SK-N-SH treated with all-trans-retinoic acid at 6 μM for 48 hours (cell line): ENCODE data around the gene TES.
A peak's percentile ranks its signal among the peaks of the same experiment; 100 is the strongest.
"Not testable (repeated sequence)": the region's sequence is repeated elsewhere in the genome, so short reads cannot be mapped to it uniquely, and the experiment has no call there.

Experiments used
- ATAC-seq: fragments of 200-7000 bp; cut with Tn5 transposase; 3 replicates; pipeline ENCODE4 v1.9.1; 2020; ENCODE audit warnings: mild to moderate bottlenecking, moderate library complexity
- ARNTL ChIP-seq: fragments of 450-650 bp; formaldehyde crosslinking; IDR thresholded peaks from 2 replicates; pipeline ENCODE4 v1.5.0; 2020; ENCODE audit warnings: low read depth, mild to moderate bottlenecking, moderate library complexity, borderline replicate concordance
- BACH2 ChIP-seq: fragments of 250-450 bp; sonication (Bioruptor Pico); IDR thresholded peaks from 2 replicates; pipeline ENCODE4 v1.9.0; 2021; ENCODE audit warnings: mild to moderate bottlenecking, borderline replicate concordance
- CSDC2 ChIP-seq: fragments of 250-450 bp; sonication (Bioruptor Pico); IDR thresholded peaks from 2 replicates; pipeline ENCODE4 v1.5.0; 2020; ENCODE audit warnings: mild to moderate bottlenecking, moderate library complexity
- ESRRG ChIP-seq: fragments of 250-450 bp; sonication (Bioruptor Pico); IDR thresholded peaks from 2 replicates; pipeline ENCODE4 v1.6.1; 2021; ENCODE audit warnings: mild to moderate bottlenecking
- ISL1 ChIP-seq: fragments of 250-450 bp; sonication (Bioruptor Pico); IDR thresholded peaks from 2 replicates; pipeline ENCODE4 v2.1.2; 2022; ENCODE audit warnings: mild to moderate bottlenecking, moderate library complexity
- PPARA ChIP-seq: fragments of 250-450 bp; sonication (Bioruptor Pico); IDR thresholded peaks from 2 replicates; pipeline ENCODE4 v1.5.0; 2020; ENCODE audit warnings: mild to moderate bottlenecking, borderline replicate concordance
- RARB ChIP-seq: fragments of 250-450 bp; sonication (Bioruptor Pico); IDR thresholded peaks from 2 replicates; pipeline ENCODE4 v1.8.0; 2021; ENCODE audit warnings: mild to moderate bottlenecking, moderate library complexity
- SNAI2 ChIP-seq: fragments of 250-450 bp; sonication (Bioruptor Pico); IDR thresholded peaks from 2 replicates; pipeline ENCODE4 v1.5.0; 2020; ENCODE audit warnings: mild to moderate bottlenecking, moderate library complexity
- TCF4 ChIP-seq: fragments of 250-450 bp; sonication (Bioruptor Pico); IDR thresholded peaks from 2 replicates; pipeline ENCODE4 v1.8.0; 2021; ENCODE audit warnings: mild to moderate bottlenecking, moderate library complexity, borderline replicate concordance
- TOX ChIP-seq: fragments of 250-450 bp; sonication (Bioruptor Pico); IDR thresholded peaks from 2 replicates; pipeline ENCODE4 v1.8.0; 2021; ENCODE audit warnings: mild to moderate bottlenecking, moderate library complexity, borderline replicate concordance
- ZC3H10 ChIP-seq: fragments of 250-450 bp; sonication (Bioruptor Pico); IDR thresholded peaks from 2 replicates; pipeline ENCODE4 v1.5.1; 2021; ENCODE audit warnings: mild to moderate bottlenecking, moderate library complexity
- ZFP3 ChIP-seq: fragments of 250-450 bp; sonication (Bioruptor Pico); IDR thresholded peaks from 2 replicates; pipeline ENCODE4 v1.5.0; 2020; ENCODE audit warnings: mild to moderate bottlenecking, moderate library complexity
- ZFP30 ChIP-seq: fragments of 450-650 bp; formaldehyde crosslinking; IDR thresholded peaks from 2 replicates; pipeline ENCODE4 v1.5.0; 2022; ENCODE audit warnings: mild to moderate bottlenecking, moderate library complexity
- ZNF565 ChIP-seq: fragments of 450-650 bp; formaldehyde crosslinking; conservative IDR thresholded peaks from 2 replicates; pipeline ENCODE4 v1.5.0; 2020; ENCODE audit warnings: low read depth, mild to moderate bottlenecking, moderate library complexity
- ZNF8 ChIP-seq: fragments of 450-650 bp; formaldehyde crosslinking; IDR thresholded peaks from 2 replicates; pipeline ENCODE4 v1.5.0; 2020; ENCODE audit warnings: mild to moderate bottlenecking, moderate library complexity
- TF ChIP-seq, protein P1 (sequence below): fragments of 250-450 bp; sonication (Bioruptor Pico); IDR thresholded peaks from 2 replicates; pipeline ENCODE4 v1.5.1; 2020; ENCODE audit warnings: low read depth, mild to moderate bottlenecking, moderate library complexity
- TF ChIP-seq, protein P2 (sequence below): fragments of 250-450 bp; sonication (Bioruptor Pico); IDR thresholded peaks from 2 replicates; pipeline ENCODE4 v1.5.0; 2020; ENCODE audit warnings: mild to moderate bottlenecking, moderate library complexity
- TF ChIP-seq, protein P3 (sequence below): fragments of 250-450 bp; sonication (Bioruptor Pico); IDR thresholded peaks from 2 replicates; pipeline ENCODE4 v1.8.0; 2021; ENCODE audit warnings: low read depth, mild to moderate bottlenecking, moderate library complexity, borderline replicate concordance
- TF ChIP-seq, protein P4 (sequence below): fragments of 250-450 bp; sonication (Bioruptor Pico); IDR thresholded peaks from 2 replicates; pipeline ENCODE4 v1.5.1; 2021; ENCODE audit warnings: mild to moderate bottlenecking, moderate library complexity
- TF ChIP-seq, protein P5 (sequence below): fragments of 250-450 bp; sonication (Bioruptor Pico); IDR thresholded peaks from 2 replicates; pipeline ENCODE4 v1.8.0; 2020; ENCODE audit warnings: mild to moderate bottlenecking, moderate library complexity, borderline replicate concordance

Gene TES

DNA sequence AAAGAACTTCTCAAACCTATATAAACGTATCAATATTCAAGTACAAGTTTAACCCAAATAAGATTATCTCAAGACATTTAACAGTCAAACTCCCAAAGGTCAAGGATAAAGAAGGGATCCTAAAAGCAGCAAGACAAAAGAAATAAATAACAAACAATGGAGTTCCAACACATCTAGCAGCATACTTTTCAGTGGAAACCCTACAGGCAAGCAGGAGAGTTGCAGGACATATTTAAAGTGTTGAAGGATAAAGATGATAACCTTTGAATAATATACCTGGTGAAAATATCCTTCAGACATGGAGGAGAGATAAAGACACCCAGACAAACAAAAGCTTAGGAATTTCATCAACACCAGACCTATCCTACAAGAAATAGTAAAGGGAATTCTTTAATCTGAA is 82.8 kb downstream of the TES start:
- TF ChIP-seq ZC3H10 (CRISPR knock-in tag) (no peak), CSDC2 (no peak), TCF4 (CRISPR knock-in tag) (no peak), PPARA (CRISPR knock-in tag) (no peak), ZFP3 (CRISPR knock-in tag) (no peak), ISL1 (CRISPR knock-in tag) (no peak), TOX (CRISPR knock-in tag) (no peak), ZNF565 (no peak), RARB (CRISPR knock-in tag) (no peak), ARNTL (CRISPR knock-in tag) (no peak), SNAI2 (CRISPR knock-in tag) (no peak)
- TF ChIP-seq, protein P1, sequence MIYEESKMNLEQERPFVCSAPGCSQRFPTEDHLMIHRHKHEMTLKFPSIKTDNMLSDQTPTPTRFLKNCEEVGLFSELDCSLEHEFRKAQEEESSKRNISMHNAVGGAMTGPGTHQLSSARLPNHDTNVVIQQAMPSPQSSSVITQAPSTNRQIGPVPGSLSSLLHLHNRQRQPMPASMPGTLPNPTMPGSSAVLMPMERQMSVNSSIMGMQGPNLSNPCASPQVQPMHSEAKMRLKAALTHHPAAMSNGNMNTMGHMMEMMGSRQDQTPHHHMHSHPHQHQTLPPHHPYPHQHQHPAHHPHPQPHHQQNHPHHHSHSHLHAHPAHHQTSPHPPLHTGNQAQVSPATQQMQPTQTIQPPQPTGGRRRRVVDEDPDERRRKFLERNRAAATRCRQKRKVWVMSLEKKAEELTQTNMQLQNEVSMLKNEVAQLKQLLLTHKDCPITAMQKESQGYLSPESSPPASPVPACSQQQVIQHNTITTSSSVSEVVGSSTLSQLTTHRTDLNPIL: no peak
- TF ChIP-seq, protein P2, sequence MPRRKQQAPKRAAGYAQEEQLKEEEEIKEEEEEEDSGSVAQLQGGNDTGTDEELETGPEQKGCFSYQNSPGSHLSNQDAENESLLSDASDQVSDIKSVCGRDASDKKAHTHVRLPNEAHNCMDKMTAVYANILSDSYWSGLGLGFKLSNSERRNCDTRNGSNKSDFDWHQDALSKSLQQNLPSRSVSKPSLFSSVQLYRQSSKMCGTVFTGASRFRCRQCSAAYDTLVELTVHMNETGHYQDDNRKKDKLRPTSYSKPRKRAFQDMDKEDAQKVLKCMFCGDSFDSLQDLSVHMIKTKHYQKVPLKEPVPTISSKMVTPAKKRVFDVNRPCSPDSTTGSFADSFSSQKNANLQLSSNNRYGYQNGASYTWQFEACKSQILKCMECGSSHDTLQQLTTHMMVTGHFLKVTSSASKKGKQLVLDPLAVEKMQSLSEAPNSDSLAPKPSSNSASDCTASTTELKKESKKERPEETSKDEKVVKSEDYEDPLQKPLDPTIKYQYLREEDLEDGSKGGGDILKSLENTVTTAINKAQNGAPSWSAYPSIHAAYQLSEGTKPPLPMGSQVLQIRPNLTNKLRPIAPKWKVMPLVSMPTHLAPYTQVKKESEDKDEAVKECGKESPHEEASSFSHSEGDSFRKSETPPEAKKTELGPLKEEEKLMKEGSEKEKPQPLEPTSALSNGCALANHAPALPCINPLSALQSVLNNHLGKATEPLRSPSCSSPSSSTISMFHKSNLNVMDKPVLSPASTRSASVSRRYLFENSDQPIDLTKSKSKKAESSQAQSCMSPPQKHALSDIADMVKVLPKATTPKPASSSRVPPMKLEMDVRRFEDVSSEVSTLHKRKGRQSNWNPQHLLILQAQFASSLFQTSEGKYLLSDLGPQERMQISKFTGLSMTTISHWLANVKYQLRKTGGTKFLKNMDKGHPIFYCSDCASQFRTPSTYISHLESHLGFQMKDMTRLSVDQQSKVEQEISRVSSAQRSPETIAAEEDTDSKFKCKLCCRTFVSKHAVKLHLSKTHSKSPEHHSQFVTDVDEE (CRISPR knock-in tag): no peak
- TF ChIP-seq, protein P3, sequence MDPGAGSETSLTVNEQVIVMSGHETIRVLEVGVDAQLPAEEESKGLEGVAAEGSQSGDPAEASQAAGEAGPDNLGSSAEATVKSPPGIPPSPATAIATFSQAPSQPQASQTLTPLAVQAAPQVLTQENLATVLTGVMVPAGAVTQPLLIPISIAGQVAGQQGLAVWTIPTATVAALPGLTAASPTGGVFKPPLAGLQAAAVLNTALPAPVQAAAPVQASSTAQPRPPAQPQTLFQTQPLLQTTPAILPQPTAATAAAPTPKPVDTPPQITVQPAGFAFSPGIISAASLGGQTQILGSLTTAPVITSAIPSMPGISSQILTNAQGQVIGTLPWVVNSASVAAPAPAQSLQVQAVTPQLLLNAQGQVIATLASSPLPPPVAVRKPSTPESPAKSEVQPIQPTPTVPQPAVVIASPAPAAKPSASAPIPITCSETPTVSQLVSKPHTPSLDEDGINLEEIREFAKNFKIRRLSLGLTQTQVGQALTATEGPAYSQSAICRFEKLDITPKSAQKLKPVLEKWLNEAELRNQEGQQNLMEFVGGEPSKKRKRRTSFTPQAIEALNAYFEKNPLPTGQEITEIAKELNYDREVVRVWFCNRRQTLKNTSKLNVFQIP: no peak
- TF ChIP-seq, protein P4, sequence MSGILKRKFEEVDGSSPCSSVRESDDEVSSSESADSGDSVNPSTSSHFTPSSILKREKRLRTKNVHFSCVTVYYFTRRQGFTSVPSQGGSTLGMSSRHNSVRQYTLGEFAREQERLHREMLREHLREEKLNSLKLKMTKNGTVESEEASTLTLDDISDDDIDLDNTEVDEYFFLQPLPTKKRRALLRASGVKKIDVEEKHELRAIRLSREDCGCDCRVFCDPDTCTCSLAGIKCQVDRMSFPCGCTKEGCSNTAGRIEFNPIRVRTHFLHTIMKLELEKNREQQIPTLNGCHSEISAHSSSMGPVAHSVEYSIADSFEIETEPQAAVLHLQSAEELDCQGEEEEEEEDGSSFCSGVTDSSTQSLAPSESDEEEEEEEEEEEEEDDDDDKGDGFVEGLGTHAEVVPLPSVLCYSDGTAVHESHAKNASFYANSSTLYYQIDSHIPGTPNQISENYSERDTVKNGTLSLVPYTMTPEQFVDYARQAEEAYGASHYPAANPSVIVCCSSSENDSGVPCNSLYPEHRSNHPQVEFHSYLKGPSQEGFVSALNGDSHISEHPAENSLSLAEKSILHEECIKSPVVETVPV: no peak
- peak; percentile 45; the same call in 1 of the 3 replicates for ATAC-seq

DNA sequence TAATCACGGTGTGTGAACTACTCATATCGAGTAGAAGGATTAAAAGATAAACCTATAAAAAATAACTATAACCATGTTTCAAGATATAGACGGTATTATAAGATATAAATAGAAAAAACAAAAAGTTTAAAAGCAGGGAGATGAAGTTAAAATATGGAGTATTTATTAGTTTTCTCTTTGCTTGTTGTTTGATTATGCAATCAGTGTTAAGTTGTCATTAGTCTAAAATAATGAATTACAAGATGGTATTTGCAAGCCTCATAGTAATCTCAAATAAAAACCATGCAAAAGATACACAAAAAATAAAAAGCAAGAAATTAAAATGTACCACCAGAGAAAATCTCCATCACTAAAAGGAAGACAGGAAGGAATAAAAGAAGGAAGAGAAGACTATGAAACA is 83.3 kb downstream of the TES start:
- TF ChIP-seq, protein P5, sequence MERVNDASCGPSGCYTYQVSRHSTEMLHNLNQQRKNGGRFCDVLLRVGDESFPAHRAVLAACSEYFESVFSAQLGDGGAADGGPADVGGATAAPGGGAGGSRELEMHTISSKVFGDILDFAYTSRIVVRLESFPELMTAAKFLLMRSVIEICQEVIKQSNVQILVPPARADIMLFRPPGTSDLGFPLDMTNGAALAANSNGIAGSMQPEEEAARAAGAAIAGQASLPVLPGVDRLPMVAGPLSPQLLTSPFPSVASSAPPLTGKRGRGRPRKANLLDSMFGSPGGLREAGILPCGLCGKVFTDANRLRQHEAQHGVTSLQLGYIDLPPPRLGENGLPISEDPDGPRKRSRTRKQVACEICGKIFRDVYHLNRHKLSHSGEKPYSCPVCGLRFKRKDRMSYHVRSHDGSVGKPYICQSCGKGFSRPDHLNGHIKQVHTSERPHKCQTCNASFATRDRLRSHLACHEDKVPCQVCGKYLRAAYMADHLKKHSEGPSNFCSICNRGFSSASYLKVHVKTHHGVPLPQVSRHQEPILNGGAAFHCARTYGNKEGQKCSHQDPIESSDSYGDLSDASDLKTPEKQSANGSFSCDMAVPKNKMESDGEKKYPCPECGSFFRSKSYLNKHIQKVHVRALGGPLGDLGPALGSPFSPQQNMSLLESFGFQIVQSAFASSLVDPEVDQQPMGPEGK (CRISPR knock-in tag): no peak
- TF ChIP-seq, protein P2 (CRISPR knock-in tag): no peak
- no peak for TF ChIP-seq ZFP30 (CRISPR knock-in tag)
- TF ChIP-seq ZNF565: no peak
- no peak for TF ChIP-seq BACH2
- no peak for TF ChIP-seq RARB (CRISPR knock-in tag)
- no peak for TF ChIP-seq ESRRG
- no peak for TF ChIP-seq ZNF8 (CRISPR knock-in tag)
- ATAC-seq: no peak

DNA sequence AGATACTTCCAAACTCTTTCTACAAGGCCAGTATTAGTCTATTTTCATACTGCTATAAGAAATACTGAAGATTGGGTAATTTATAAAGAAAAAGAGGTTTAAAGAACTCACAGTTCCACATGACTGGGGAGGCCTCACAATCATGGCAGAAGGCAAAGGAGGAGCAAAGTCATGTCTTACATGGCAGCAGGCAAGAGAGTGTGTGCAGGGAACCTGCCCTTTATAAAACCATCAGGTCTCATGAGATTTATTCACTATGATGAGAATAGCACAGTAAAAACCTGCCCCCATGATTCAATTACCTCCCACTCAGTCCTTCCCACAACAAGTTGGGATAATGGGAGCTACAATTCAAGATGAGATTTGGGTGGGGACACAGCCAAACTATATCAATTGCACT is 85.6 kb downstream of the TES start:
- ATAC-seq: not testable (repeated sequence)
